SW480 (cell line): Measurements from ENCODE around the gene HOXB1.
"Not testable (repeated sequence)": the region's sequence is repeated elsewhere in the genome, so short reads cannot be mapped to it uniquely, and the experiment has no call there.

Experiments
- DNase-seq: peaks from one replicate; pipeline ENCODE4 v3.0.0-alpha.2; 2016; ENCODE audit warnings: low spot score

Gene HOXB1

DNA sequence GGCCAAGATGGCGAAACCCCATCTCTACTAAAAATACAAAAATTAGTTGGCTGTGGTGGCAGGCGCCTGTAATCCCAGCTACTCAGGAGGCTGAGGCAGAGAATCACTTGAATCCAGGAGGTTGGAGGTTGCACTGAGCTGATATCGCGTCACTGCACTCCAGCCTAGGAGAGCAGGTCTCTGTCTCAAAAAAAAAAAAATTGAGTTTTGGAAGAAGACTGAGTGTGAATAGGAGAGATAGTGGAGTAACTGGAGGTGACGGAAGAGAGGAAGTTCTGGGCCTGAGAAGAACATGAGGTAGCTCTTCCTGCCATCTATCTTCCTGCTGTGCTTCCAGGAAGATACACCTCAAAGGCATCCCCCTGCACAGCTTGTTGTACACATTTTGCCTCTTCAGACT is 11.4 kb downstream of the HOXB1 start:
- no peak for DNase-seq

GRCh38 chr17:48517478-48517877 is 13.3 kb downstream of the HOXB1 start:
- no peak for DNase-seq

GRCh38 chr17:48515925-48516900 is 14.6 kb downstream of the HOXB1 start:
- DNase-seq, result no peak

GRCh38 chr17:48514477-48514876 is 16.3 kb downstream of the HOXB1 start:
- no peak for DNase-seq

- no peak for DNase-seq
These were observed 16.9 kb downstream of the HOXB1 start for GRCh38 chr17:48513666-48514455.

GRCh38 chr17:48513097-48513496 is 17.7 kb downstream of the HOXB1 start:
- DNase-seq, result no peak

DNA sequence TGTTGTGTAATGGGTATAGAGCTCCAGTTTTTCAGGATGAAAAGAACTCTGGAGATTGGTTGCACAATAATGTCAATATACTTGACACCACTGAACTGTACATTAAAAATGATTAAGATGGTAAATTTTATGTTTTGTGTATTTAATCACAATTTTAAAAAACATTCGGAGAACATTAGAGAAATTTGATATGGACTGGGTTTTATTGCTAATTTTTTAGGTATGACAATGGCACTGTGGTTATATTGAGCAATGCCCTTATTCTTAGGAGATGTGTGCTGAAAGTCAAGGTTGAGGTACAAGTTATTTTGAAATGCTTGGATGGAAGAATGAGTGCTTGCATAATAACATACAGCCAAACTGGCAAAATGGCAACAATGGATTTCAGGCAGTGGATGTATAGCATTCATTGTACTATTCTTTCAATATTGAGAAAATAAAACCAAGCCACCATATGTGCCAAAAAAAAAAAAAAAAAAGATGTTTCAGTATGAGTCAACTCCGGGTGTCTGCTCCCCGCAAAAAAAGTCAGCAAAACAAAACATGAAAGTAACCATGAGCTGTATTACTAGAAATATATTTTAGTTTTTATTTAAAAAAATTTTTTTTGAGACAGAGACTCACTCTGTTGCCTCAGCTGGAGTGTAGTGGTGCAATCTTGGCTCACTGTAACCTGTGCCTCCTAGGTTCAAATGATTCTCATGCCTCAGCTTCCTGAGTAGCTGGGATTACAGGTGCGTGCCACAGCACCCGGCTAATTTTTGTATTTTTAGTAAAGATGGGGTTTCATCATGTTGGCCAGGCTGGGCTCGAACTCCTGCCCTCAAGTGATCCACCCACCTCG is 19.8 kb downstream of the HOXB1 start:
- DNase-seq, result no peak

DNA sequence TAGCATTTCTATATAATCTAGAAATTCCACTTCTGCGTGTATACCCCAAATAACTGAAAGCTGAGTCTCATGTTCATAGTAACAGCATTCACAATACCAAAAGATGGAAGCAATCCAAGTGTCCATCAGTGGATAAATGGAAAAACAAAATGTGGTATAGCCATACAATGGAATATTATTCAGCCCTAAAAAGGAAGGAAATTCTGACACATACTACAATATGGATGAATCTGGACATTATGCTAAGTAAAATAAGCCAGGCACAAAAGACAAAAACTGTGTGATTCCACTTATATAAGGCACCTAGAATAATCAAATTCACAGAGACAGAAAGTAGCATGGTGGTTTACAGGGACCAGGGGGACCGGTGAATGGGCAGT is 20.4 kb downstream of the HOXB1 start:
- DNase-seq, result no peak

DNA sequence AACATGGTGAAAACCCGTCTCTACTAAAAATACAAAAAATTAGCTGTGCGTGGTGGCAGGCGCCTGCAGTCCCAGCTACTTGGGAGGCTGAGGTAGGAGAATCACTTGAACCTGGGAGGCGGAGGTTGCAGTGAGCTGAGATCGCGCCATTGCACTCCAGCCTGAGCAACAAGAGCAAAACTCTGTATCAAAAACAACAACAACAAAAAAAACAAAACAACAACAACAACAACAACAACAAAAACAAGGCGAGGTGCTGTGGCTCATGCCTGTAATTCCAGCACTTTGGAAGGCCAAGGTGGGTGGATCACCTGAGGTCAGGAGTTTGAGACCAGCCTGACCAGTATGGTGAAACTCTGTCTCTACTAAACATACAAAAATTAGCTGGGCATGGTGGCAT is 21.1 kb downstream of the HOXB1 start:
- DNase-seq, result not testable (repeated sequence)

DNA sequence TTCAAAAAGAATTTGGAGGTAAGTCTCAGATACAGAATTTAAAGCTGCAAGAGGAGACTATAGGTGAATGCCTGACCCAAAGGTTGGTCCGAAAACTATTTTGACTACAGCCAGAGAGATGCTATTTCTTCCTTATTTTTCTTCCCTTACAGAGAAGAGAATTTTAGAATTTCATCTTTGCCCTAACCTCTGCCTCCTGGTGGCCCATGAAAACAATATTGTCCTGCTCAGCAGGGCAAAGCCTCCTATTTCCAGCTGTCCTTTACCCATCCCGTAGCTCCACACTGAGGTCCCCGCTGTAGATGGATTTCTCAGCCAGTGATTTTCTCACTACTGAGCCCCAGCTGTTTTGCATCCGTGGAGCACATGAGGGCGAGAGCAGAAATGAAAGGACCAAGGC is 24.6 kb downstream of the HOXB1 start:
- DNase-seq, result no peak

DNA sequence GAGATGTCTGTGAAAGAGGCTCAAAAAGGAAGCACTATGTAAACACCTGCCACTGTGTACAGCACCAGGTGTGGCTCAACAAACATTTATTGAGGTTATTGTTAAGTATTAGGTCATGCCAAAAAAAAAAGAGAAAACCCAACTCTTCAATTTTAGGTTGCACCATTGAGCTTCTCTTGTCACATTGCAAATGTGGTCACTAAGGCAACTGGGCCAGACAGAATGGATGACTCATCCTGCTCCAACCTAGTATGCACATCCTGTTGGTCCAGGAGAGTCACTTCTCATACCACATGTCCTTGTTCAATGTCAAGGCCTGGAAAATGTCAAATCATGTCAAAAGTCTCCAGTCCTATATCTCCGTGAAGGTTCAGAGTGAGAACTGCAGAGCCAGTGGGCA is 25.0 kb downstream of the HOXB1 start:
- DNase-seq, result peak; percentile 95

GRCh38 chr17:48504953-48505352 is 25.9 kb downstream of the HOXB1 start:
- no peak for DNase-seq

GRCh38 chr17:48503747-48504146 is 27.1 kb downstream of the HOXB1 start:
- DNase-seq, result no peak

GRCh38 chr17:48502901-48503300 is 27.9 kb downstream of the HOXB1 start:
- DNase-seq, result no peak

- DNase-seq, result no peak
These were observed 28.5 kb downstream of the HOXB1 start for GRCh38 chr17:48502312-48502711.

- no peak for DNase-seq
These were observed 30.1 kb downstream of the HOXB1 start for GRCh38 chr17:48500435-48501426.

DNA sequence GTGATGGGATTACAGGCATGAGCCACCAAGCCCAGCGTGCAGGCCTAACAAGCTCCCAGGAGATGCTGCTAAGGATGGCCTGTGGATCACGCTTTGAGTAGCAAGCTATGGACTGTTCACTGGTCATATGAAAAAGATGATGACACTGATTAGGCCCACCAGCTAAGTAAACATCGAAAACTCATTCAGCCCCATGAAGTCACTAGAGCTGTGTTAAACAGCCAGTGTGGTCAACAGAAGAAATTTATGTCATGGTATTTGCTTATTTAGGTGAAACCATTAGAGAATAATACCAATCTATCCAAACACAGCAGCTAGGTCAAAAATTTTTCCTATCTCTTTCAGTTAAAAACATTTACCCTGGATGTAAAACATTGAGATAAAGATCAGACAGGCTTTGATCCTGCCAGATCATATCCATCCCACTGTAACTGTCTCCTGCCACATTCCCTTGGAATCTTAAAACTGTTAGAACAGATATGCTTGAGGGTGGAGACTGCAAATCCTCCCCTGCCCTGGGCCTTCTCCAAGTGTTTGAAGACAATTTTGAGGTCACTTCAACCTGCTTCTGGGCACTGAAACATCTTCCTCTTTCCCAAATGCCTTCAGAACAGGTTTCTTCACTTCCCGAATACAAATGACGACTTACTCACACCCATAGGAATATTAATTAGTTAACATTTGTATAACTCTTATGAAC is 30.9 kb downstream of the HOXB1 start:
- peak; percentile 74 for DNase-seq

GRCh38 chr17:48499248-48499647 is 31.6 kb downstream of the HOXB1 start:
- peak; percentile 87 for DNase-seq

GRCh38 chr17:48498164-48498850 is 32.5 kb downstream of the HOXB1 start:
- DNase-seq, result no peak

DNA sequence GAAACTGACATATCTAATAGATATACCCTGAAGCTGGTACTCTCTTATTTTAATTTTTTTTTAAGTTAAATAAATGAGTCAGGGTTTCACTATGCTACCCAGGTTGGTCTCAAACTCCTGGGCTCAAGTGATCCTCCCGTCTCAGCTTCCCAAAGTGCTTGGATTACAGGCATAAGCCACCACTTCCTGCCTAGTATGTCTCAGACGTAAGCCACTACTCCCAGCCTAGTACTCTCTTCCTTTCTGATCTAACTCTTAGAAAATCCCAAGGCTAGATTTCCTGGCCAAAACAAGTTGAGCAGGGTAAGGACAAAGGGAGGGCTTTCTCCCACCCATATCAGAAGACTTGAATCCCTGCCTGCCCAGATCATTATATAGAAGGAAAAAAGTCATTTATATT is 33.7 kb downstream of the HOXB1 start:
- DNase-seq, result no peak
